Cardiac septum (tissue), 1 donor: ENCODE measurements around the gene CACNG4. TPM values are rescaled to one million over a fixed set of nuclear protein-coding genes. Genes with fewer than 3 reads are reported as not detected.
A peak's percentile ranks its signal among the peaks of the same experiment; 100 is the strongest.

ENCODE experiments used
- DNase-seq: peaks from one replicate; pipeline ENCODE4 v3.0.0-alpha.2; 2020; ENCODE audit warnings: low spot score
- intact Hi-C: fragments of 100-400 bp; cut with DNase I; formaldehyde crosslinking; loops from one replicate; pipeline ENCODE4 v1.14.0; 2022
- total RNA-seq: library from RNA; stranded (reverse); fragmentation: NEBNext Ultra II Directional; extraction: Animal tissue kit (Norgen Biotek cat#: 25700); gene quantifications from one replicate; pipeline ENCODE4 v1.2.1, GENCODE V29; 2021
- donor health status: DM: no; HTN: no; CAD: no.

CACNG4 gene
- total RNA-seq, 1 donor from 2014 or later = 0.05 TPM

DNA sequence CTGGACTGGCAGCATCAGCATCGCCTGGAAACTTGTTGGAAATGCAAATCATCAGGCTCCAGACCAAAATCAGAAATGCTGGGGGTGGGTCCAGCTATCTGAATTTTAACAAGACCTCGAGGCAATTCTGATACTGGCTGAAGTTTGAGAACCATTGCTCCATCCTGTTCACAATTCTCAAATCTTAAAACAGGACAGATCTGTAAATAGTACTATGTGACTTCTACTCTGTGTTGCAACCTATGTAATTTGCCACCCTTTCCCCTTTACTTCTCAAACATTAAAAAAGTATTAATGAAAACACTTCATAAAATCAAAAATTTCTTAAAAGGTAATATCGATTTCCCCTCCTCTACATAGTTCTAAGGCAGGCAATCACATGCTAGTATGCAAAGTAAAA, 108.4 kb downstream of the CACNG4 start:
- intact Hi-C loops = no loop called here
- DNase-seq = no peak

GRCh38 chr17:67074781-67075180, 110.3 kb downstream of the CACNG4 start:
- intact Hi-C loops = no loop called here

GRCh38 chr17:67076290-67076689, 111.8 kb downstream of the CACNG4 start:
- DNase-seq = no peak
- intact Hi-C loops = no loop called here

More at GRCh38 chr17:67074781-67075180, 110.3 kb downstream of the CACNG4 start:
- DNase-seq = no peak

DNA sequence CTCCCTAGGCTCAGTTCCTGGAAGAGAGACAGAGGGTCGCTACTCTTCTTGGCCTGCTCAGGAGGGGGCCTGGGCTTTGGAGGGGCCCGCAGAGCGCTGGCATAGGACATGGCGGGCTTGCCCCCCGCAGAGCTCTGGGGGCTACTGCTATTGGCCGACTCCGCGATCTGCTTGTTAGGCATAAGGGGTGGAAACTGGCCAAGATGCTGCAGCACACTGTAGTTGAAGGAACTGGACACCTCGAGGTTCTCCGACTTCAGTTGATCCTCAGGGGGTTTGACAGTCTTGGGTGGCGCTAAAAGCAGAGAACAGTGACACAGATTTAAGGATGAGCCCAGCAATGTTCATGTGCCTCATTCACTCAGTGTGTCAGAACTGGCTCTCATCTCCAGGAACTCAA, 113.8 kb downstream of the CACNG4 start:
- intact Hi-C loops = no loop called here
- peak; percentile 54 for DNase-seq

- DNase-seq = no peak
- intact Hi-C loops = no loop called here
Observed at GRCh38 chr17:67079491-67079890, 115.0 kb downstream of the CACNG4 start.

DNA sequence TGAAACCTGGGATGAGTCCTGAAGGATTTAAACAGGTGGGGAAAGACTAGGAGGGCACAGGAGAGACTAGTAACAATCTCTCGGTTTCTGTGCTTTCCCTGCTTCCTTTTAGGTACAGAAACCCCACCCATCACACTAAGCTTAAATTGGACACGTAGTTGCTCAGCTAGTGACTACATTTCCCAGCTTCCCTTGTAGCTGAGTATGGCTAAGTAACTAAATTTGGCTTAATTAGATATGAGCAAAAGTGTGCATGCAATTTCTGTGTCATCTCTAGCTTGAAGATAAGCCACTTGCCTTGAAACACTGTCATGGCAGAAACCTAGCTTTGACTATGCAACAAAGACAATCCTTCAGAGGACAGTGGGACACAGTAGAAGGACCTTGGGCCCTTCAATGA, 116.3 kb downstream of the CACNG4 start:
- intact Hi-C loops = no loop called here
- no peak for DNase-seq

DNA sequence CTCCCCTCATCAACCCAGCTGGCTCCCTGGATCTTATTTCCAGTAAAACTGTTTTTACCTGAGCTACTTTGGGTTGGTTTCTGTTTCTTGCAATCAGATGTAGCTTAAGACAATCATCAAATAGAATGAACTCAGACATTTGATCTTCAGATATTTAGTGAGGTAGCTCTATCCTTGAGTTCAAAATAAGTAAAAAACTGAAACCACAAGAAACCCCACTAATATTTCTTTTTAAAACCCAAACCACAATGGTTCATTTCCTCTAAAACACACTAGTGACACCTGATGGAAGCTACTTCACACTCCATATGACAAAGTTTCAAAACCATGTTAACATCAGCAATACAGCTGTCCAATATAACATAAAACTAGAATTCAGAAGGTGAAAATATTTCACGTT, 117.6 kb downstream of the CACNG4 start:
- no peak for DNase-seq
- intact Hi-C loops = no loop called here

Other genes with a start within 250 kb of the CACNG4 start
- gene CACNG5, start 129.6 kb upstream of the CACNG4 start, total RNA-seq = not detected
- not detected for gene CACNG1, start 79.8 kb downstream of the CACNG4 start, total RNA-seq